Amniotic epithelial cell (primary cell): ENCODE measurements around the gene EXOC6B.

Experiments used
- DNase-seq: peaks from one replicate; pipeline ENCODE4 v3.0.0-alpha.2; 2010; ENCODE audit warnings: low read depth

Gene EXOC6B

DNA sequence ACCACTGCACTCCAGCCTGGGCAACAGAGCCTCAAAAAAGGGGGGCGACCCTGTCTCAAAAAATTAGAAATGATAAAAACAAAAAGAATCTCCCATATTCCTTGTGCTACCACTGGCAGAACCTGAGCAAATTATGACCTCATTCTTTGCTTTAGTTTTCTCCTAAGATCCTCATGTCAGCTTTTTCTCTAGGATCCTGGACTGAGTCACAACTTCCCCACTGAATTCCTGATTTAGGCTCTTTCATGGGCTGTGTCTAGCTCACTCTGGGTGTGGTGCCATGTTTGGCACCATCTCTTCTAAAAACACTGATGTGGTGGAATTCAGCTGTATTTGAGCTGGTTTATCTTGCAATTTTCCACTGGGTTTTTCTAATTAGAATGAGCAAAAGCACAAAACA, 37.1 kb downstream of the EXOC6B start:
- peak; percentile 21 for DNase-seq

GRCh38 chr2:72785517-72785916, 40.3 kb downstream of the EXOC6B start:
- DNase-seq, result no peak

DNA sequence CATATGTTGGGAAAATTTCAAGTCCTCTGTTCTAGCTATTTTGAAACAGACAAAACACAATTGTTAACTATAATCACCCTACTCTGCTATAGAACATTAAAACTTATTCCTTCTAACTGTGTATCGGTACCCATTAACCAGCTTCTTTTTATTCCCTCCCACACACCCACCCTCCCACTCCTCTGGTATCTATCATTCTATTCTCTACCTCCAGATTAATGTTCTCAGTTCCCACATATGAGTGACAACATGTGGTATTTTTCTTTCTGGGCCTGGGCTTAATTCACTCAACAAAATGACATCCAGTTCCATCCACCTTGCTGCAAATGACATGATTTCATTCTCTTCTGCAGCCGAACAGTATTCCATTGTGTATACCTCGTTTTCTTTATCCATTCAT, 43.3 kb downstream of the EXOC6B start:
- no peak for DNase-seq

GRCh38 chr2:72781480-72781879, 44.4 kb downstream of the EXOC6B start:
- no peak for DNase-seq

DNA sequence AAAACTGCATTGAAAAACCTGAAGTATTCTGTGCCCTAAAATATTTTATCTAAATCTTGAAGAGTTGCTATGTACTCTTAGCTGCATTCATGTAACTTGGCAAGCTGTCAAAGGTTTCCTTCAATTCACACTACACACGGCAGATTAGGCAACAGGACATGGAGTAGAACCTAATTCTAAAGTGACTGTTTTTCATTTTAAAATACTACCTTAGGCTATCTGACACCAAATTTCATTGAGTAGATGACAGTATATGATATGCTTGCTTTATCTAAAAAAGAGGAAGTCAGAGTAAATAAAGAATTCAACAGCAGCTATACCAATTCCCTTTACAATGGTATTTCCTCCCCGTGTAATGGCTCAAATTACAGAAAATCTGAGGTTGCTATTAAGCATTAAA, 45.4 kb downstream of the EXOC6B start:
- DNase-seq, result peak; percentile 77

GRCh38 chr2:72779495-72779894, 46.3 kb downstream of the EXOC6B start:
- DNase-seq, result no peak

DNA sequence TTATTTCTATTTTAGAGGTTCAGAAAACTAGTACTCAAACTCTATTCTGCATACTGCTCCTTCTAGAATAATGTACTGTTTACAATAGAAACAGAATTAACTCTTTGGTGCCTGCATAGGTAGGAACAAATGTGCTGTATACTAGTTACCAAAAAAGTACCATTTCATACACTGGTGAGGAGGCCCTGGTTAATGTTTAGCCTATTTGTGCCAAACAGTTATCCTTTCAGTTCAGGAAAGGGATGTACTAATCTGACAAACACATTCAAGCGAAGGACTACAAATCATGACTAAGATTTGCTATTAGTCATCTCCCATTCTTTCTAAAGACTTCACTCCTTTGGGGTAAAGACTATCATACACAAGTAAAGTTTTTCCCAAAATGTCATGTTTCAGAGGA, 47.4 kb downstream of the EXOC6B start:
- DNase-seq, result peak; percentile 73

- peak; percentile 69 for DNase-seq
Measured at GRCh38 chr2:72770879-72771461, 54.9 kb downstream of the EXOC6B start.

DNA sequence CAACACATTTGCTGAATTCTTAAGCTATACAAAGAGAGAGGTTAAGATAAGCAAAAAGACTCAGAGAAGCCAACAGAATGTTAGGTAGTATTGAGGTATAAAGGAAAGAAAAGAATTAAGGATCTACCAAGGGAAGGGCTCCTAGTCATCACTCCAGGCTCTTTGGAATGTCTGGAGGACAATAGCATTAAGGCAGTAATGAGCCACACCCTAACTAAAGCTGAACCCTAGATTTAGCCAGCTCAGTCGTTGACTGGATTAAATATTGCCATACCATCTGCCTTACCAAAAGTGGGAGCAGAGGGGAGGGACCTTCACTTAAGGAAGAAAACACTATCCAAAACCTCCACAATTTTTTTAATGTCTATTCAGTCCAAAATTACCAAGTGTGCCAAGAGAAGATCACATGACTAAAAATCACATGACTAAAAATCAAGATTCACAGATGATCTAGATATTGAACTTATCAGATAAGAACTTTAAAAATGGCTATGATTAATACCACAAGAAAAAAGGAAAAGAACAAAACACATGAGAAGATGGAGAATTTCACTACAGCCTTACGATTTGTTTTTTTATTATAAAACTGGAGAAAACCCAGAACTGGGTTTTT, 59.7 kb downstream of the EXOC6B start:
- no peak for DNase-seq

DNA sequence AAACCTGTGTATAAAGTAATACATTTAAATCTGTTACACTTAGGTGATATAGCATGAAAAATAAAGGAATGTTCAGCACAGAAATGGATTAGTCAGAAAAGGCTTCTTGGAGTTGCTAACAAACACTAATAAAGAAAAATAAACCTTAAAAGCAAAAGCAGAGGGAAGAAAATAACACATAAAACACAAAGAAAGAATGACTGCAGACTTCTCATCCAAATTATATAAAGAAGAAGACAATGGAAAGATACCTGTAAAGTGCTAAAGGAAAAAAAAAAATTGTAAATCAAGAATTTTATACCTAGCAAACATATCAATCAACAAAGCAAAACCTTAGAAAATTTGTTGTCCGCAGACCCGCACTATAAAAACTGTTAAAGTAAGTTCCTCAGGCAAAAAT, 63.6 kb downstream of the EXOC6B start:
- DNase-seq, result no peak

- DNase-seq, result peak; percentile 47
Measured at GRCh38 chr2:72759755-72760154, 66.1 kb downstream of the EXOC6B start.

DNA sequence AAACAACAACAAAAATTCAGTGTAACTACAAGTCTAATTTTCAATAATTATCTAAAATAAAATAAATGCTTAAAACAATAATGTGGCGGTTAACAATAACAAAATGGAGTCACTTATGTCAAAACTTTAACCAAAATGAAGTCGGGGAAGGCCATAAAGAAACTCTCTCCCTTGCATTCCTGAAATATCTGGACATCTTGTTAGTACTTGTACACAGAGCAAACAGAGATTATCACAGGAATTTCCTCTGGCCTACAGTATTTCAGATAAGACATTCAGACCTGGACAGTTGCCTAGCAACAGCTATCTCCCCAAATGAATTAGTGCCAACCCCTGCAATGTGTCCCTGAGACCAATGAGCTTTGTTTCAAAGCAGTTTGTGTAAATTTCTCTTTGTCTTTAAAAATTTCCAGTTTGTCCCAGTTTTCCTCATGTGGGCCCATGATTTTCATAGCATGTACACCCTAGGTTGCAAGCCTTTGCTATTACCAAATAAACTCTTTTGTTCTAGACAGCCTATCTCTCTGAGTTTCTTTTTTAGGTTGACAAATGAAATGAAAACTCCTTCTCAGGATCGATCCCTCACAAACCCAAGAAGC, 68.6 kb downstream of the EXOC6B start:
- DNase-seq, result peak; percentile 99

DNA sequence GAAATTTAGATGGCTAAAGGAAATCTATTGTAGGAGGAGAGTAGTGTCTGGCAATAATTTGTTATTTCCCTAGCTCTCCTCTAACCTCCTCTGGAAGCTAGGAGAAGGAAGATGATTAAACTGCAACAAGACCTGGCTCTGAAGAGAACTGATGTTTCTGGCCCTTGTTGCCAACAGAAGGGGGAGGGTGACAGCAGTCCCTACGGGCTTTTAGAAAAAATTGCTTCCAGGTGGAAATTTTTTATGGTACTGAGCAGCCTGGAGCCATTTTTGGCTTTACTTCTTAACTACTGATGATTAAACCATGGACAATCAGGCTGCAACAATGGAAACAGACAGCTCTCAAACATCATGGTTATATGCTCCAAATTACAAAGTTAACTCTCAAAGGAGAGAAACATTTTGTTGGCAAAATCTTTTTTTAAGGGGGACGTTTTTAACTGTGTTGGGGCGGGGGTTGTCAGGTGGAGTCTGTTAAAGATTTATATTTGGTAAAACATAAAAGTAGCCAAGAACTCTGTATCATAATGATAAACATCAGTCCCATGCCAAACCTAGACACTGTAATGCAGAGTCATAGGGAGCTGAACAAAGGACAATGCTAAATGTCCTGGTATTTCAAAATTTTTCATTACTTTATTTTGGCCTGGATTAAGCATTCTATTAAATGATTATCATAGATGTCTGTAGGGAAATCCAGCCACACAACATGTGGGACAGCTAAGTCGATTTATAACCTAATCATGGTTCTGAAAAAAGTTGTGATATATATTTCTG, 70.0 kb downstream of the EXOC6B start:
- DNase-seq, result peak; percentile 36

DNA sequence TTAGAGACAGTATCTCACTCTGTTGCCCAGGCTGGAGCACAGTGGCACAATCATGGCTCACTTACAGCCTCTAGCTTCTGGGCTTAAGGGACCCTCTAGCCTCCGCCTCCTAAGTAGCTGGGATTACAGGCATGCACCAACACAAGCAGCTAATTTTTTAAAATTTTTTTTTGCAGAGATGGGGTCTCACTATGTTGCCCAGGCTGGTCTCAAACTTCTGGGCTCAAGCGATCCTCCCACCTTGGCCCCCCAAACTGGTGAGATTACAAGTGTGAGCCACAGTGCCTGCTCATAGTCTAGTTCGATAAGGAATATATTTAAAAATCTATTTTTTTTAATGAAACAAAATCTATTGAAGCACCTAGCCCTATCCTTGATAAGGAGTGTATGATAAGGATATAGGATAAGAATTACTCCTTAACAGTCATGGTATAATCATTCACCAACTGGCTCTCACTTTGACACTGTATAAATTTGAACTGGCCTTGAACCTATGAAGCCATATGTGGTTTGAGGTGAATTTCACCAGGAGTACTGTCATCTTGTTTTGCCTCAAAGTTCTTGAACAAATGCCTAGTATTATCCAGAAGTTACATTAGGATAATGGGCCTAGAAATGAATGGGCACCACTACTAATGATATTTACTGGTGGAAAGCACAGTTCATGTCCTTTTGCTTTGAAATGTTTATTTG, 71.1 kb downstream of the EXOC6B start:
- peak; percentile 76 for DNase-seq

DNA sequence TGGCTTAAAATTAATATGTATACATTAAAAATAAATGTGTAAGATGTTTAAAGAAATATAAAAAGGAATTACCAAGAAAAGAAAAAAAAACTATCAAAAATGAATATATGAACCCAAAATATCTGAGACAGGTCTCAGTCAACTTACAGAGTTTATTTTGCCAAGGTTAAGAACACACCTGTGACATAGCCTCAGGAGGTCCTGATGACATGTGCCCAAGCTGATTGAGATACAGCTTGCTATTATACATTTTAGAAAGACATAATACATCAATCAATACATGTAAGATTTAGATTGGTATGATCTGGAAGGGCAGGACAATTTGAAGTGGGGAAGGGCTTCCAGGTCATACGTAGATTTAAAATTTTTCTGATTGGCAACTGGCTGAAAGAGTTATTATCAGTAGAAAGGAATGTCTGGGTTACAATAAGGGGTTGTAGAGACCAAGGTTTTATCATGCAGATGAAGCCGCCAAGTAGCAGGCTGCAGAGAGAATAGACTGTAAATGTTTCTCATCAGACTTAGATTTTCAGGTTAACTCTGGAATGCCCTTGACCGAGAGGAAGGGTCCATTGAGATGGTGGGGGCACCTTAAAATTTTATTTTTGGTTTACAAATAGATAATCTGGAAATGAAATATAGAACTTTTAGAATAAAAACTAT, 74.7 kb downstream of the EXOC6B start:
- no peak for DNase-seq

- peak; percentile 61 for DNase-seq
Measured at GRCh38 chr2:72750466-72750865, 75.4 kb downstream of the EXOC6B start.

DNA sequence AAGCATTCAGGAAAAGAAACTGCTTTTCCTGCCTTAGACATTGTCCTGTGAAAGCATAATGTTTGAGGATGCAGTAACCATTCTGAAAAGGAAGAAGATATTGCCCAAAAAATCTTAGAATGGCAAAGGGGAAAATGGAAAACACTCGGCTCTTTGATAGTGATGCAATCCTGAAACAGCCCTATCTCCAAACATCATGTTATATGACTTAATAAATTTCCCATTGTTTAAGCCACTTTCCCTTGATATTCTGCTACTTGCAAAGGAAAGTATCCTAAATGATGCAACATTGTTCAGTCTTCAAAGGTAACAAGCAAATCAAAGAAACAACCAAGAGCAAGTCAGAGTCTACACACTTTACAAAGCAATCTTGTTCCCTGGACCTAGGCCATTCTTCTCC, 78.5 kb downstream of the EXOC6B start:
- no peak for DNase-seq

DNA sequence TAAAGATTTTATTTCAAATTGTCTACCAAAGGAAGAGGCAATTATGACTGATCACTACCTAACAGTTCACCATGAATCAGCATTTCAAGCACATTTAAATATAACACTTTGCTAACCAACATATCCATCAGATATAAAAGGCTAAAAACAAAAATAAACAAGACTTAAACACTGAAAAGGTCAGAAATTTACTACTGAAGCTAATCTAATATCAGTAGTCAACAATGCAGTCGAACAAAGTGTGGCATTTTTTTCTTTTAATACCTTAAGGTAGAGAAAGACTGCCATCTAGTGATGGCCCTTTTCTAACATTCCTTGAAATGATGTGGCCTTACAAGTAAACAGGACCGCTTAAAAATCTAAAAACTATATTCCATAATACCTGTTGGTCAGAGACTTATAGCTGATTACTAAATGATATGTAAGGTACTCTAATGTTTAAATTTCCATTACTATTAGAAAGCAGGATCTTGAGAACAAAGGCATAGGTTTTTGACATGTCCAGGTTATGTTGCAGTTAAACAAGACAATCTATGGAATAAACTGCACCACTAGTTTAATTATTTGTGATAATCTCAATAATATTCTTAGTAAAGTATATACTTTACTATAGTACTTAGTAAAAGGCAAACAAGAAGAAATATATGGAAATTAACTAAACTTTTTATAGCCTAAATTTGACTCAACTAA, 80.0 kb downstream of the EXOC6B start:
- peak; percentile 76 for DNase-seq

DNA sequence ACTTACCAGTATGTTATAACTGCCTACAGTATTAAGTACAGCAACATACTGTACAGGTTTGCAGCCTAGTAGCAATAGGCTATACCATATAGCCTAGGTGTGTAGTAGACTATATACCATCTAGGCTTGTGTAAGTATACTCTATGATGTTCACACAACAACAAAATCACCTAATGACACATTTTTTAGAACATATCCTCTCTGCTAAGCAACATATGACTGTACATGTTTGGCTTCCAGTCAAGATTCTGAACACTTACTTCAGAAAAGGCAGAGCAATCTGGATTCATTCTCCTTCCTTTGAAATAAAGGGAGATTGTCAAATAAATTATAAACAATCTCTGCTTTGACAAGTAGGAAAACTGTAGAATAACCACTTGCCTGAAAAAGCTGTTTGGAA, 81.8 kb downstream of the EXOC6B start:
- peak; percentile 79 for DNase-seq

DNA sequence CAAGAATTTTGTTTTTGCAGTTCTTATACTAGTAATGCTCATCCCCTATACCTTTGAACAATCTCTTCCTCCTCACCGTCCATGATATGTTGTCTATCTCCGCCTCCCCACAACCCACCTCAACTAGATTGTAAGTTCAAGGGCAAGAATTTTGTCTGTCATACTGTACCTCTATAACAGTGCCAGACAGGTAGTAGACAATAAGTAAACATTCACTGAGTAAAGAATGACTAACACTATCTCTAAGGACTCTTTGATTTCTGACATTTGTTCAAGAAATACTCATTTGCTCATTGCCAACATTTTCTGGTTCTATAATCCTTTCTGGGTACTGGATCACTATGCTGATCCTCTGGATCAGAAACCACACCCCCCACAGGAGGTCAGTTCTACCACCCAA, 82.4 kb downstream of the EXOC6B start:
- DNase-seq, result no peak

- peak; percentile 27 for DNase-seq
Measured at GRCh38 chr2:72738096-72738495, 87.7 kb downstream of the EXOC6B start.
